ENCODE measurements around the gene C10orf62. TPM values are rescaled to one million over a fixed set of nuclear protein-coding genes. Genes with fewer than 3 reads are reported as not detected.
"Not testable (repeated sequence)": the region's sequence is repeated elsewhere in the genome, so short reads cannot be mapped to it uniquely, and the experiment has no call there.

The C10orf62 gene
- total RNA-seq, 4 donors from 2014 or later: not detected

GRCh38 chr10:97553575-97554031 lies 35.9 kb upstream of the C10orf62 start:
- in situ Hi-C loops (cut with MboI; ENCODE audit: low pct_ligation_motif_present in 1 of 4, low pct_unique_long_range_greater_than_20kb in 1 of 4, low sequenced_read_pairs in 3 of 4) (loop anchor here in 2 of 4 donors (10.0 kb wide), 1 partner anchor 89 kb away; no protein-coding TSS in a partner anchor), intact Hi-C loops (cut with DNase I; ENCODE audit: low total_unique reads) (loop anchor here (5.0 kb wide), 1 partner anchor 91 kb away; no protein-coding TSS in a partner anchor)
- no peak for TF ChIP-seq POLR2AphosphoS5 (IDR thresholded peaks at IDR 0.05)
- TF ChIP-seq CTCF (IDR thresholded peaks at IDR 0.05): peak; percentile 59 to 76 (median 68)
- no peak for TF ChIP-seq POLR2A (IDR thresholded peaks at IDR 0.05)
- Histone ChIP-seq H3K4me3 (no peak overlapping the region), H3K27me3 (no peaks in the 10 kb centered on the region), H3K4me1 (no peaks in the 10 kb centered on the region), H3K9me3 (no peaks in the 10 kb centered on the region), H3K36me3 (no peaks in the 10 kb centered on the region), H3K27ac (no peak overlapping the region)
- DNase-seq: peak; percentile 52
- 25% methylated on average over 6 of the region's 6 CpGs; no CpG with 5 or more reads in 1 of the 2 donors for WGBS, 2 donors (ENCODE audit: low coverage in 1 of 2)

GRCh38 chr10:97554336-97554735 lies 35.2 kb upstream of the C10orf62 start:
- H3K36me3 ChIP-seq, H3K4me3 ChIP-seq, DNase-seq, H3K4me1 ChIP-seq, H3K27ac ChIP-seq, H3K27me3 ChIP-seq, H3K9me3 ChIP-seq: not testable (repeated sequence)
- intact Hi-C loops (cut with DNase I; ENCODE audit: low total_unique reads): loop anchor here (5.0 kb wide), 1 partner anchor 92 kb away; no protein-coding TSS in a partner anchor
- WGBS, 2 donors (ENCODE audit: low coverage in 1 of 2): 92 to 95% methylated on average over 4 to 5 of the region's 5 CpGs
- in situ Hi-C loops (cut with MboI; ENCODE audit: low pct_ligation_motif_present in 1 of 4, low pct_unique_long_range_greater_than_20kb in 1 of 4, low sequenced_read_pairs in 3 of 4): loop anchor here in 2 of 4 donors (10.0 kb wide), 1 partner anchor 90 kb away; no protein-coding TSS in a partner anchor

- H3K4me1 ChIP-seq; intact Hi-C loops (cut with DNase I; ENCODE audit: low total_unique reads); DNase-seq; H3K4me3 ChIP-seq; H3K27ac ChIP-seq; H3K9me3 ChIP-seq; H3K27me3 ChIP-seq; H3K36me3 ChIP-seq: not testable (repeated sequence)
- WGBS, 2 donors (ENCODE audit: low coverage in 1 of 2): 93 to 100% methylated on average over 1 to 7 of the region's 10 CpGs
- in situ Hi-C loops (cut with MboI; ENCODE audit: low pct_ligation_motif_present in 1 of 4, low pct_unique_long_range_greater_than_20kb in 1 of 4, low sequenced_read_pairs in 3 of 4): loop anchor here in 2 of 4 donors (10.0 kb wide), 1 partner anchor 91 kb away; no protein-coding TSS in a partner anchor
These were observed 34.0 kb upstream of the C10orf62 start for GRCh38 chr10:97555541-97555940.

GRCh38 chr10:97560731-97561381 lies 28.7 kb upstream of the C10orf62 start:
- H3K27me3 ChIP-seq: not testable (repeated sequence)
- WGBS, 2 donors (ENCODE audit: low coverage in 1 of 2): 89 to 100% methylated on average over 1 to 17 of the region's 17 CpGs

GRCh38 chr10:97561386-97562077 lies 28.0 kb upstream of the C10orf62 start:
- in situ Hi-C loops (cut with MboI; ENCODE audit: low pct_ligation_motif_present in 1 of 4, low pct_unique_long_range_greater_than_20kb in 1 of 4, low sequenced_read_pairs in 3 of 4); H3K4me1 ChIP-seq; H3K36me3 ChIP-seq; H3K4me3 ChIP-seq; DNase-seq; intact Hi-C loops (cut with DNase I; ENCODE audit: low total_unique reads); H3K9me3 ChIP-seq; H3K27me3 ChIP-seq: not testable (repeated sequence)
- 91 to 93% methylated on average over 10 to 12 of the region's 12 CpGs for WGBS, 2 donors (ENCODE audit: low coverage in 1 of 2)
- peak overlapping the region in 1 of 4 donors; percentile 47 for H3K27ac ChIP-seq

More at GRCh38 chr10:97560731-97561381, 28.7 kb upstream of the C10orf62 start:
- H3K4me1 ChIP-seq; H3K36me3 ChIP-seq; H3K9me3 ChIP-seq; H3K4me3 ChIP-seq; DNase-seq; intact Hi-C loops (cut with DNase I; ENCODE audit: low total_unique reads); in situ Hi-C loops (cut with MboI; ENCODE audit: low pct_ligation_motif_present in 1 of 4, low pct_unique_long_range_greater_than_20kb in 1 of 4, low sequenced_read_pairs in 3 of 4): not testable (repeated sequence)
- peak overlapping the region in 1 of 4 donors; percentile 47 for H3K27ac ChIP-seq

- H3K9me3 ChIP-seq; H3K4me1 ChIP-seq; H3K4me3 ChIP-seq; H3K27ac ChIP-seq; in situ Hi-C loops (cut with MboI; ENCODE audit: low pct_ligation_motif_present in 1 of 4, low pct_unique_long_range_greater_than_20kb in 1 of 4, low sequenced_read_pairs in 3 of 4); DNase-seq; H3K27me3 ChIP-seq; intact Hi-C loops (cut with DNase I; ENCODE audit: low total_unique reads); H3K36me3 ChIP-seq: not testable (repeated sequence)
- 91 to 100% methylated on average over 3 to 5 of the region's 5 CpGs for WGBS, 2 donors (ENCODE audit: low coverage in 1 of 2)
These were observed 27.2 kb upstream of the C10orf62 start for GRCh38 chr10:97562329-97562728.

Measured in transverse colon (tissue), 4 donors.